Caco-2 (cell line): ENCODE data around the gene MTCH2. TPM values are rescaled to one million over a fixed set of nuclear protein-coding genes. Genes with fewer than 3 reads are reported as not detected.
"Not testable (repeated sequence)": the region's sequence is repeated elsewhere in the genome, so short reads cannot be mapped to it uniquely, and the experiment has no call there.

Experiments used
- BruUV-seq: library from RNA; stranded (reverse); fragments of 400-500 nt; replicated peaks from 2 replicates; lab custom pipeline; 2021; lab: Mats Ljungman, UMichigan
- CTCF ChIA-PET: fragments of 300-600 bp; sonication (Branson Sonifier 250); formaldehyde crosslinking; loops from one replicate; lab custom pipeline; 2022; ENCODE audit warnings: antibody characterized with exemption; lab: Charles Lee
- POLR2A ChIA-PET: fragments of 300-600 bp; sonication (Branson Sonifier 250); formaldehyde crosslinking; loops from one replicate; lab custom pipeline; 2022; ENCODE audit warnings: antibody characterized with exemption; lab: Charles Lee
- DNase-seq, 2 experiments: peaks; one replicate each; pipeline versions ENCODE4 v3.0.0 to v3.0.0-alpha.2; 2020 to 2022
- H3K27me3 ChIP-seq: replicated peaks from 2 replicates; pipeline ENCODE4 v1.6.0; 2011; ENCODE audit warnings: low read length; ENCODE audit not compliant: control insufficient read depth, insufficient read depth
- H3K36me3 ChIP-seq: 2 replicates; pipeline ENCODE4 v1.5.1; 2011; ENCODE audit warnings: low read length; ENCODE audit not compliant: control insufficient read depth, insufficient read depth
- H3K4me1 ChIP-seq: fragments of 250-450 bp; sonication (Bioruptor Pico); 2 replicates; pipeline ENCODE4 v1.5.1; 2020; ENCODE audit warnings: mild to moderate bottlenecking
- H3K4me3 ChIP-seq: 2 replicates; pipeline ENCODE4 v1.5.1; 2011; ENCODE audit warnings: low read depth, mild to moderate bottlenecking, control low read depth, low read length
- H3K9me3 ChIP-seq: fragments of 250-450 bp; sonication (Bioruptor Pico); 2 replicates; pipeline ENCODE4 v1.5.1; 2020; ENCODE audit warnings: mild to moderate bottlenecking, moderate library complexity
- H3K27ac Mint-ChIP-seq: one replicate; pipeline ENCODE4 v1.8.0; 2022; ENCODE audit warnings: mixed read lengths; ENCODE audit not compliant: unreplicated experiment
- H3K27me3 Mint-ChIP-seq: one replicate; pipeline ENCODE4 v1.8.0; 2022; ENCODE audit warnings: mixed read lengths; ENCODE audit not compliant: insufficient read depth, unreplicated experiment
- H3K36me3 Mint-ChIP-seq: one replicate; pipeline ENCODE4 v1.8.0; 2022; ENCODE audit warnings: mild to moderate bottlenecking, mixed read lengths; ENCODE audit not compliant: insufficient read depth, unreplicated experiment
- H3K4me1 Mint-ChIP-seq: one replicate; pipeline ENCODE4 v1.8.0; 2022; ENCODE audit warnings: low read depth, mixed read lengths; ENCODE audit not compliant: unreplicated experiment
- H3K4me3 Mint-ChIP-seq: one replicate; pipeline ENCODE4 v1.8.0; 2022; ENCODE audit warnings: mild to moderate bottlenecking, moderate library complexity, mixed read lengths; ENCODE audit not compliant: unreplicated experiment
- H3K9me3 Mint-ChIP-seq: one replicate; pipeline ENCODE4 v1.8.0; 2022; ENCODE audit warnings: mixed read lengths; ENCODE audit not compliant: unreplicated experiment
- intact Hi-C: fragments of 100-400 bp; cut with micrococcal nuclease; formaldehyde crosslinking; loops from one replicate; pipeline ENCODE4 v1.10.0; 2022; ENCODE audit not compliant: unreplicated experiment
- total RNA-seq: library from RNA; stranded (reverse); gene quantifications from 2 replicates; pipeline ENCODE4 v1.2.3, GENCODE V29; 2022
- TF ChIP-seq, protein P1 (sequence below), 2 experiments: fragments of 200-600 bp in 1 of 2; IDR thresholded peaks; 1 replicate in 1 of 2; 2 replicates in 1 of 2; pipeline versions ENCODE4 v1.5.1 to v1.8.0; 2011 to 2022; ENCODE audit warnings: antibody characterized with exemption in 1 of 2, control low read depth in 1 of 2, inconsistent platforms in 1 of 2, low read depth in 1 of 2, low read length in 1 of 2, mild to moderate bottlenecking in 1 of 2, moderate library complexity in 1 of 2; ENCODE audit not compliant: insufficient read depth in 1 of 2, severe bottlenecking in 1 of 2, unreplicated experiment in 1 of 2

Gene MTCH2
- total RNA-seq, 1 experiment from 2014 or later, result 167 TPM

DNA sequence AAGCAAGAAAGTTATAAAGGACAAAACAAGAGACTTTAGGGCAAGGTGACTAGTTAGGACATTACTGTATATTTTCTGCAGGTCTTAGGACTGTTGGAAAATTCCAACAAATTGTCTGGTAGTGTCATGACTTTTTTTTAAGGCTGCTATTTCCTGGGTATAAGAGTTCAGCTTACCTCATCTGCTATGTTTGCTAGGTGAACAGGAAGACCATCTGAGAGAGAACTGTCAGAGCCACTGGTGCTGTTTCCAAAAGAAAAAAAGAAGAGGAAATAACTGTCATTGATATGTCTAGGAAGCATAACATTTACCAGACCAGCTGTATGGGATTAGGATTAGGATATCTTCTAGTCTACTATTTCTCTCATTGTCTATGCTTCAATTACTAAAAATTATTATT, 26.3 kb upstream of the MTCH2 start:
- TF ChIP-seq, protein P1, sequence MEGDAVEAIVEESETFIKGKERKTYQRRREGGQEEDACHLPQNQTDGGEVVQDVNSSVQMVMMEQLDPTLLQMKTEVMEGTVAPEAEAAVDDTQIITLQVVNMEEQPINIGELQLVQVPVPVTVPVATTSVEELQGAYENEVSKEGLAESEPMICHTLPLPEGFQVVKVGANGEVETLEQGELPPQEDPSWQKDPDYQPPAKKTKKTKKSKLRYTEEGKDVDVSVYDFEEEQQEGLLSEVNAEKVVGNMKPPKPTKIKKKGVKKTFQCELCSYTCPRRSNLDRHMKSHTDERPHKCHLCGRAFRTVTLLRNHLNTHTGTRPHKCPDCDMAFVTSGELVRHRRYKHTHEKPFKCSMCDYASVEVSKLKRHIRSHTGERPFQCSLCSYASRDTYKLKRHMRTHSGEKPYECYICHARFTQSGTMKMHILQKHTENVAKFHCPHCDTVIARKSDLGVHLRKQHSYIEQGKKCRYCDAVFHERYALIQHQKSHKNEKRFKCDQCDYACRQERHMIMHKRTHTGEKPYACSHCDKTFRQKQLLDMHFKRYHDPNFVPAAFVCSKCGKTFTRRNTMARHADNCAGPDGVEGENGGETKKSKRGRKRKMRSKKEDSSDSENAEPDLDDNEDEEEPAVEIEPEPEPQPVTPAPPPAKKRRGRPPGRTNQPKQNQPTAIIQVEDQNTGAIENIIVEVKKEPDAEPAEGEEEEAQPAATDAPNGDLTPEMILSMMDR (IDR thresholded peaks at IDR 0.05; ENCODE audit: insufficient read depth in 1 of 2, low read depth in 1 of 2, low read length in 1 of 2, severe bottlenecking in 1 of 2, unreplicated experiment in 1 of 2), result no peak
- Mint-ChIP-seq H3K9me3 (no peaks in the 10 kb centered on the region), H3K4me1 (no peaks in the 10 kb centered on the region), H3K4me3 (no peak overlapping the region), H3K27me3 (no peaks in the 10 kb centered on the region), H3K36me3 (no peaks in the 10 kb centered on the region), H3K27ac (no peak overlapping the region)
- ChIA-PET CTCF (no interaction called here), POLR2A (no interaction called here)
- no TSS peak for BruUV-seq
- intact Hi-C loops, result no loop called here
- no peak for DNase-seq
- Histone ChIP-seq H3K4me1 (peaks cover 3% of the 10 kb centered on the region; the same call in 1 of the 2 replicates), H3K9me3 (no peaks in the 10 kb centered on the region), H3K36me3 (no peaks in the 10 kb centered on the region), H3K4me3 (no peak overlapping the region), H3K27me3 (no peaks in the 10 kb centered on the region)

DNA sequence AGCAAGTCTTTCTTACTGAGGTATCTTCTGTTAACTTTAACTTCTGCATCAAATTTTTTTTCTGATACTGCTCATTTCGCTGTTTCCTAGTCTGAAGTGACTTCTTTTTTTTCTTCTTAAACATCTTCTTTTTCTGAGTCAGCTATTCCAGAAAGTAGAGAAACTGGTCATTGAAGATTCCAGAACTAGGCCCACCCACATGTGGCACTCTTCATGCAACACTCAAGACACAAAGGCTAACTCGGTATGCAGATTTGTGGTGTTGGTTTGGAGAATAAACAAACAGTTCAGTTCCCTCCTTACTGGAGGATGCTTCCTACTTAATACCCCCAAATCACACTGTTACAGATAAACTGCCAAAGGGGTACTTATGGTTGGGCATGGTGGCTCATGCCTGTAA, 25.2 kb upstream of the MTCH2 start:
- no peaks in the 10 kb centered on the region for H3K9me3 ChIP-seq
- CTCF ChIA-PET, result no interaction called here
- no peak overlapping the region for H3K4me3 Mint-ChIP-seq
- no peak for DNase-seq
- H3K27me3 ChIP-seq, result no peaks in the 10 kb centered on the region
- no peaks in the 10 kb centered on the region for H3K36me3 ChIP-seq
- intact Hi-C loops, result no loop called here
- no peaks in the 10 kb centered on the region for H3K27me3 Mint-ChIP-seq
- no TSS peak for BruUV-seq
- no peaks in the 10 kb centered on the region for H3K9me3 Mint-ChIP-seq
- POLR2A ChIA-PET, result no interaction called here
- no peaks in the 10 kb centered on the region for H3K4me1 Mint-ChIP-seq
- TF ChIP-seq, protein P1 (IDR thresholded peaks at IDR 0.05; ENCODE audit: insufficient read depth in 1 of 2, low read depth in 1 of 2, low read length in 1 of 2, severe bottlenecking in 1 of 2, unreplicated experiment in 1 of 2), result no peak
- no peaks in the 10 kb centered on the region for H3K36me3 Mint-ChIP-seq
- H3K27ac Mint-ChIP-seq, result no peak overlapping the region
- H3K4me1 ChIP-seq, result peaks cover 3% of the 10 kb centered on the region; the same call in 1 of the 2 replicates
- H3K4me3 ChIP-seq, result no peak overlapping the region

DNA sequence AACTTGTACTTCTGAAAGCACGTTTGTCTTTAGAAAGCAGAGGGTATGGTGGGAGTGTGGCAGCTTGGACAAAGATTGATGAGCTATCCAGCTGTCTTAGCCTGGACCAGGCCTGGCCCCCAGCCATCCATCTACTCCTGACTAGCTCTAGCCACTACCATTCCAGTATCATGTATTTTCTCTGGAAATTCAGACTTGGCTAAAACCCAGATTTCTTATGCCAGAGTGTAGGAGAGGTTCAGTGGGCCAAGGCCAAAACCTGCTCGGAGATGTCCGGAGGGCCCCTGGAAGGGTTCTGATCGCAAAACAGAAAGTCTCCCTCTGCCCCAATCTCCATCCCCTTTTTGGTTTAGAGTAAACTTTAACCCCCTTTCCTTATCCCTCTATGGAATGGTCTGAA, 24.8 kb upstream of the MTCH2 start:
- Histone ChIP-seq H3K9me3 (no peaks in the 10 kb centered on the region), H3K27me3 (no peaks in the 10 kb centered on the region), H3K36me3 (no peaks in the 10 kb centered on the region), H3K4me3 (no peak overlapping the region), H3K4me1 (peaks cover 3% of the 10 kb centered on the region; the same call in 1 of the 2 replicates)
- BruUV-seq, result no TSS peak
- ChIA-PET CTCF (no interaction called here), POLR2A (no interaction called here)
- DNase-seq, result no peak
- no peak overlapping the region for H3K4me3 Mint-ChIP-seq
- TF ChIP-seq, protein P1 (IDR thresholded peaks at IDR 0.05; ENCODE audit: insufficient read depth in 1 of 2, low read depth in 1 of 2, low read length in 1 of 2, severe bottlenecking in 1 of 2, unreplicated experiment in 1 of 2), result no peak
- no peak overlapping the region for H3K27ac Mint-ChIP-seq
- intact Hi-C loops, result no loop called here
- no peaks in the 10 kb centered on the region for H3K36me3 Mint-ChIP-seq
- H3K27me3 Mint-ChIP-seq, result no peaks in the 10 kb centered on the region
- no peaks in the 10 kb centered on the region for H3K4me1 Mint-ChIP-seq
- no peaks in the 10 kb centered on the region for H3K9me3 Mint-ChIP-seq

DNA sequence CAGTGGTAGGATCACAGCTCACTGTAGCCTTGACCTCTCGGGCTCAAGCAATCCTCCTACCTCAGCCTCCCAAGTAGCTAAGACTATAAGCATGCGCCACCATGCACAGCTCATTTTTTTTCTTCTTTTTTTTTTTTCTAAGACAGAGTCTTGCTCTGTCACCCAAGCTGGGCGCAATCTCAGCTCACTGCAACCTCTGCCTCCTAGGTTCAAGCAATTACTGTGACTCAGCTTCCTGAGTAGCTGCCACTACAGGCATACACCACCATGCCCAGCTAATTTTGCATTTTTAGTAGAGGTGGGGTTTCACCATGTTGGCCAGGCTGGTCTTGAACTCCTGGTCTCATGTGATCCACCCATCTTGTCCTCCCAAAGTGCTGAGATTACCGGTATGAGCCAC, 22.6 kb upstream of the MTCH2 start:
- H3K36me3 Mint-ChIP-seq, H3K27me3 ChIP-seq, H3K36me3 ChIP-seq, DNase-seq, H3K9me3 ChIP-seq, H3K4me1 Mint-ChIP-seq, H3K27ac Mint-ChIP-seq, intact Hi-C loops, H3K4me3 ChIP-seq, H3K9me3 Mint-ChIP-seq, H3K4me1 ChIP-seq, H3K4me3 Mint-ChIP-seq, POLR2A ChIA-PET, H3K27me3 Mint-ChIP-seq, CTCF ChIA-PET, BruUV-seq: not testable (repeated sequence)
